ENCODE results near the gene LILRB1.
"Not testable (repeated sequence)": the region's sequence is repeated elsewhere in the genome, so short reads cannot be mapped to it uniquely, and the experiment has no call there.

LILRB1 gene

GRCh38 chr19:54630782-54631181 lies 498 bp downstream of the LILRB1 start:
- no peak for DNase-seq (ENCODE audit: low read depth)

DNA sequence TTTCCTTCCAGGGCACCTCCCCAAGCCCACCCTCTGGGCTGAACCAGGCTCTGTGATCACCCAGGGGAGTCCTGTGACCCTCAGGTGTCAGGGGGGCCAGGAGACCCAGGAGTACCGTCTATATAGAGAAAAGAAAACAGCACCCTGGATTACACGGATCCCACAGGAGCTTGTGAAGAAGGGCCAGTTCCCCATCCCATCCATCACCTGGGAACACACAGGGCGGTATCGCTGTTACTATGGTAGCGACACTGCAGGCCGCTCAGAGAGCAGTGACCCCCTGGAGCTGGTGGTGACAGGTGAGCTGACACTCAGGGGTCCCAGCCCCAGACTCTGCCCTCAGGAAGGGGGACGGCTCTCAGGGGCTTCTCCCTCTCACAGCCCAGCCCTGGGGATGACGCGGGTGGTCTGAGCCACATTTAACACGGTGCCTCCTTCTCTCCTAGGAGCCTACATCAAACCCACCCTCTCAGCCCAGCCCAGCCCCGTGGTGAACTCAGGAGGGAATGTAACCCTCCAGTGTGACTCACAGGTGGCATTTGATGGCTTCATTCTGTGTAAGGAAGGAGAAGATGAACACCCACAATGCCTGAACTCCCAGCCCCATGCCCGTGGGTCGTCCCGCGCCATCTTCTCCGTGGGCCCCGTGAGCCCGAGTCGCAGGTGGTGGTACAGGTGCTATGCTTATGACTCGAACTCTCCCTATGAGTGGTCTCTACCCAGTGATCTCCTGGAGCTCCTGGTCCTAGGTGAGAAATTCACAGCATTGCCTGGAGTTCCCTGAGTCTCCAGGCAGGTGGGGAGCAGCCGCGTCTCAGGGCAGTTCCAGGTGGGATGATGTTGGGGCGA lies 1.4 kb downstream of the LILRB1 start:
- not testable (repeated sequence) for DNase-seq (ENCODE audit: low read depth); H3K4me3 ChIP-seq (replicated peaks; ENCODE audit: low read depth, low read length)

More at GRCh38 chr19:54630782-54631181, 498 bp downstream of the LILRB1 start:
- no peak overlapping the region for H3K4me3 ChIP-seq (replicated peaks; ENCODE audit: low read depth, low read length)
- TF ChIP-seq CTCF (IDR thresholded peaks at IDR 0.05; ENCODE audit: low read length, missing control alignments): no peak

- H3K4me3 ChIP-seq (replicated peaks; ENCODE audit: low read depth, low read length); DNase-seq (ENCODE audit: low read depth): not testable (repeated sequence)
These were observed 2.2 kb downstream of the LILRB1 start for GRCh38 chr19:54632517-54632916.

- DNase-seq (ENCODE audit: low read depth): no peak
- TF ChIP-seq CTCF (IDR thresholded peaks at IDR 0.05; ENCODE audit: low read length, missing control alignments): no peak
- H3K4me3 ChIP-seq (replicated peaks; ENCODE audit: low read depth, low read length): no peak overlapping the region
These were observed 3.1 kb downstream of the LILRB1 start for GRCh38 chr19:54633401-54633800.

DNA sequence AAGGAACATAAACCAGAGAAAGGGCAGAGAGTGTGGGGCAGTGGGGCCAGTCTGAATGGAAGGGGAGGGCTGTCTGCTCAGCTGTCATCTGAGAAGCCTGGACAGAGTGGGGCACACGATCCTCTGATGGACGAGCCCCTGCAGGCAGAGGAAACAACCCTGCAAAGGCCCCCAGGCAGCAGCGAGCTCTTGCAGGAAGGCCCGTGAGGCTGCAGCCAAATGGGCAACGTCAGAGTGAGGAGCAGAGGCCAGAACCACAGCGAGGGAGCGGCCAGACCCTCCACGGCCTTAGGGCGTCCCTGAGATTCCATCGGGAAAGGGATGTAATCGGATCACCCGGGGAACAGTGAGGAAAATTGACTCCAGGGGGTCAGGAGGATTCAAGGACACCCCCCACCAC lies 5.8 kb downstream of the LILRB1 start:
- DNase-seq (ENCODE audit: low read depth); H3K4me3 ChIP-seq (replicated peaks; ENCODE audit: low read depth, low read length): not testable (repeated sequence)

DNA sequence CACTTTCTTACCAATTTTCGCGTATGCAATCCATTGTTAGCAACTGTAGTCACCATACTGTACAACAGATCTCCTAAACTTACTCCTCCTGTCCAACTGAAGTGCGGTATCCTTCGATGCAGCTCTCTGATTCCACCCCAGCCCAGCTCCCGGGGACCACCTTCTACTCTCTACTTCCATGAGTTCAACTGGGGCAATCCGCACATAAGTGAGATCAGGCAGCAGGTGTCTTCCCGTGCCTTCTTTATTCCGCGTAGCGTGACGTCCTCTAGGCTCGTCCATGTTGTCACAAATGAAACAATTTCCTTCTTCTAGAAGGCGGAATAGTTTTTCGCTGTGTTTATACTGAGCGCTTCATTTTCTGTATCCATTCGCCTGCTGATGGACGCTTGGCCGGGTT lies 8.4 kb downstream of the LILRB1 start:
- no peak overlapping the region for H3K4me3 ChIP-seq (replicated peaks; ENCODE audit: low read depth, low read length)
- no peak for TF ChIP-seq CTCF (IDR thresholded peaks at IDR 0.05; ENCODE audit: low read length, missing control alignments)
- no peak for DNase-seq (ENCODE audit: low read depth)

DNA sequence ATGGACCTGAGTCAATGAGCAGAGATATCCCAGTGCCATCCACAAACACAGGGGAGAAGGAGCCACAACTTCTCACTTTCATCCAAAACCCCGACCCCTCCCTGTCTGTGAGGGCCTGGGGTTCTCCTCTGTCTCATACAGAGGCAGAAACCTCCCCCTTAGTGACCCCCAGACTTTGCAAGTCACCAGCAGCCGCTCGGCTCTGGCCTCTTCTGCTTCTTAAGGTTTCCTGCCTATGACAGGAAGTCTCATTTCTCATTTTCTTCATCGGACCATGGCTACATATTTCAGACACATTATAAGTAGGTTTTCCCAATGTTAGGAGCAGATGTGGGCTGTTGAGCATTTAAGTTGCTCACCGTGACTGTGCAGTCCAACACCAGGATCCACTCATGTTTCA lies 12.7 kb downstream of the LILRB1 start:
- H3K4me3 ChIP-seq (replicated peaks; ENCODE audit: low read depth, low read length); DNase-seq (ENCODE audit: low read depth): not testable (repeated sequence)

- not testable (repeated sequence) for DNase-seq (ENCODE audit: low read depth)
These were observed 13.3 kb downstream of the LILRB1 start for GRCh38 chr19:54643583-54643982.

GRCh38 chr19:54644056-54644455 lies 13.8 kb downstream of the LILRB1 start:
- no peak for DNase-seq (ENCODE audit: low read depth)
- no peak for TF ChIP-seq CTCF (IDR thresholded peaks at IDR 0.05; ENCODE audit: low read length, missing control alignments)
- no peak overlapping the region for H3K4me3 ChIP-seq (replicated peaks; ENCODE audit: low read depth, low read length)

More at GRCh38 chr19:54643583-54643982, 13.3 kb downstream of the LILRB1 start:
- H3K4me3 ChIP-seq (replicated peaks; ENCODE audit: low read depth, low read length): not testable (repeated sequence)
